Activated CD4-positive, alpha-beta T cell treated with anti-CD3 and anti-CD28 coated beads, Interleukin-2, amount 50 U/mL, for 4 hours (primary cell): ENCODE results near the gene DNAJC8.

Source experiments
- DNase-seq, 2 experiments: peaks; one replicate each; pipeline ENCODE4 v3.0.0-alpha.2; 2020

Gene DNAJC8, protein sequence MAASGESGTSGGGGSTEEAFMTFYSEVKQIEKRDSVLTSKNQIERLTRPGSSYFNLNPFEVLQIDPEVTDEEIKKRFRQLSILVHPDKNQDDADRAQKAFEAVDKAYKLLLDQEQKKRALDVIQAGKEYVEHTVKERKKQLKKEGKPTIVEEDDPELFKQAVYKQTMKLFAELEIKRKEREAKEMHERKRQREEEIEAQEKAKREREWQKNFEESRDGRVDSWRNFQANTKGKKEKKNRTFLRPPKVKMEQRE

GRCh38 chr1:28232558-28233263, at the start of gene DNAJC8:
DNAJC8 (minus strand) TSS chr1:28233029; CDS start chr1:28232998, 31 bp downstream.
- peak; percentile 95 to 96 for DNase-seq

GRCh38 chr1:28281608-28282425, 49.0 kb upstream of the DNAJC8 start:
- no peak for DNase-seq

- no peak for DNase-seq
Observed at GRCh38 chr1:28280977-28281381, 48.1 kb upstream of the DNAJC8 start.

DNA sequence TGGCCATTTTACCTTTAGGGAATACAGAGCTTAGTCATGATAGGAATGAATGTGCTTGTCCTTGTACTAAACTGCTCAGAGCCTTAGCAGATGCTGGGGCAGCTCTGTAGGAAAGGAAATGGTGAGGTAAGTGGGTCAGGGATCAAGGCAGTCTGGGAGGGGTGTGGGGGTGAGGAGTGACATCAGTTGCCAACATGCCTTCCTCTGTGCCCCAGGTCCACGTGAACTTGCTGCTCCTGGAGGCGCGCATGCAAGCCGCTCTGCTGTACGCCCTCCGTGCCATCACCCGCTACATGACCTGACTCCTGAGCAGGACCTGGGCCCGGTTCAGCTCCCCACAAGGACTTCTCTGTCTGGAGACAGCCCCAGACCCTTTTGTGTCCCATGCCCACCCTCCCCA, 47.7 kb upstream of the DNAJC8 start:
- no peak for DNase-seq

GRCh38 chr1:28279721-28280120, 46.9 kb upstream of the DNAJC8 start:
- DNase-seq: no peak

GRCh38 chr1:28278763-28279162, 45.9 kb upstream of the DNAJC8 start:
- DNase-seq: no peak

GRCh38 chr1:28273216-28273860, 40.5 kb upstream of the DNAJC8 start:
- no peak for DNase-seq

GRCh38 chr1:28272215-28272852, 39.5 kb upstream of the DNAJC8 start:
- no peak for DNase-seq

DNA sequence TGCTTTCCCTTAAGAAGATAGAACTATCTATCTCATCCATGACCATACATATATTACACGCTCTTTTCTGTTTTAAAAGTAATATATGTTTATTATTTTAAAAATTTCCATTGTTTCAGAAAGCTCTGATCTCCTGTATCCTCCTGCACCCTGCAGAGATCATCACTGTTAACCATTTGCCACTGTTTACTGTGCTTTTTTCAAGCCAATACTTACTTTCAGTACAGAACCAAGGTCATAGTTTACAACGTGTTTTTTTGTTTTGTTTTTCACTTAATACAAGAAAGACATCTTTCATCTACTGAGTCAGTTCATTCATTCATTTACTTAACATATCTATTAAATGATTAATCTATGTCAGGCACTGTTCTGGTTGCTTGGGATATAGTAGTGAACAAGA, 36.7 kb upstream of the DNAJC8 start:
- no peak for DNase-seq

- DNase-seq: no peak
Observed at GRCh38 chr1:28267633-28268032, 34.8 kb upstream of the DNAJC8 start.

- DNase-seq: no peak
Observed at GRCh38 chr1:28266920-28267322, 34.1 kb upstream of the DNAJC8 start.

DNA sequence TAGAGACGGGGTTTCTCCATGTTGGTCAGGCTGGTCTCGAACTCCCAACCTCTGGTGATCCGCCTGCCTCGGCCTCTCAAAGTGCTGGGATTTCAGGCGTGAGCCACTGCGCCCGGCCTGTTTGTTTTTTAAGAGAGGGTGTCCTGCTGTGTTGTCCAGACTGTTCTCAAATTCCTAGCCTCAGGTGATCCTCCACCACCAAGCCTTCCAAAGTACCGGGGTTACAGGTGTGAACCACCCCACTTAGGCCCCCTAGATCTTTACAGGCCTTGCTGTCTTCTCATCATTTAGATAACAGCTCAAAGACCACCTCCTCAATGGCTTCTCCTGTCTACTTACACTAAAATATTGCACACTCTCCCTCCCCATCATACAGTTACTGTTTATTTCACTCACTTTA, 32.7 kb upstream of the DNAJC8 start:
- DNase-seq: no peak

DNA sequence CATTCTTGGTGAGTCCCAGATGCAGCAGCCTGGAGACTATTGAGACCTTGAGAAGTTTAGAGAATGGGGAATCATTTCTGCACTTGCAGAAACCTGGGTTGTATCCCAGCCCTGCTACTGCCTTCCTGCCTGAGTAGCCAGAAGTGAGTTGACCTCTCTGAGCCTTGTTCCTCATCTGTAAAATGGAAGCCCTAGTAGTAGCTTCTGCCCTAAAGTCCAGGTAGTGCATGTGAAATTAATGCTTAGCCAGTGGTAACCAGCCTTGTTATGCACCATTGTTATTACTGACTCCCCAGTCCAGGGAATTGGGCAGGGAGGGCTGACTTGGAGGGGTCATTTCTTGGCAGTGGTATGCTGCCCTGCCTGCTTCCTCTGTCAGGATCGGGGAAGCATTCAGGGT, 32.1 kb upstream of the DNAJC8 start:
- no peak for DNase-seq

- DNase-seq: no peak
Observed at GRCh38 chr1:28260803-28261174, 28.0 kb upstream of the DNAJC8 start.

DNA sequence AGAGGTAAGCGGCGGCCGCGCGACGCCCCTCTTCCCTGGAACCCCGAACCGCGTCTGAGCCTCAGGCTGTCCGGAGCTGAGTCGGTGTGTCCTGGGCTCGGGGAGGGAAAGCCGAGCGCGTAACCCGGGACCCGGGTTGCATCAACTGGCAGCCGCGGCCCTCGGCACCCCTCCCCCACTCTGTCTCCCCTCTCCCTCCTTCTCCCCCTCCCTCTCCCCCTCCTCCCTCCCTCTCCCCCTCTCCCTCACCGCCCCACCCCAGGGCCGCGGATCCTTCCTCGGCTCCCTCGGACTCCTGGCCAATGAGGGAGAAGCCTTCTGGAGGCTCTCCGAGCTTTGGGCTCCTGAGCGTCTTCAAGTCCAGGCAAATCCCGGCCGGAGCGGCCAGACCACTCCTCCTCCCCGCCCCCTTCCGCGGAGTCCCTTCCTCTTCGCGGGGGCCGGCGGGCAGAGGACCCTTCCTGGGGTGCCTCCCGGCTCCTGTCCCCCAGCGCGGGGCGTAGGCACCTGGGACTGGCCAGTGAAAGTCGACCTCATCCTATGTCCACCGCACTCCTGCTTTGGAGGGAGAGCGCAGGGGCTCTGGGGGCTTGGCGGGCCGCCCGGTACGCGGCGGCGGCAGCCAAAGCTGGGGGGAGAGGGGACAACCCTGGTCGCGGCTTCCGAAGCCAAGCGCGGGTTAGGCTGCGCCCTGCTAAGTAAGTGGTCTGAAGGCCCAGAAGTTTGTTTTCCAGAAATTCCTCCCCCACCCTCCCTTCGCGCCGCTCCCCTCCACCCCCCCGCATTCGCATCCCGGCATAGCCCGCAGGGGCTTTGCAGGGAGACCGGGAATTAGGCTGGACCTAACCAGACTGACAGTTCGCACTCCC, 27.3 kb upstream of the DNAJC8 start:
- DNase-seq: peak in 1 of 2 experiments; percentile 27

- DNase-seq: peak; percentile 99 to 100
Observed at GRCh38 chr1:28259252-28259933, 26.6 kb upstream of the DNAJC8 start, which contains the start of gene SESN2. SESN2 (plus strand) TSS chr1:28259518; CDS start chr1:28259848, 330 bp downstream.

DNA sequence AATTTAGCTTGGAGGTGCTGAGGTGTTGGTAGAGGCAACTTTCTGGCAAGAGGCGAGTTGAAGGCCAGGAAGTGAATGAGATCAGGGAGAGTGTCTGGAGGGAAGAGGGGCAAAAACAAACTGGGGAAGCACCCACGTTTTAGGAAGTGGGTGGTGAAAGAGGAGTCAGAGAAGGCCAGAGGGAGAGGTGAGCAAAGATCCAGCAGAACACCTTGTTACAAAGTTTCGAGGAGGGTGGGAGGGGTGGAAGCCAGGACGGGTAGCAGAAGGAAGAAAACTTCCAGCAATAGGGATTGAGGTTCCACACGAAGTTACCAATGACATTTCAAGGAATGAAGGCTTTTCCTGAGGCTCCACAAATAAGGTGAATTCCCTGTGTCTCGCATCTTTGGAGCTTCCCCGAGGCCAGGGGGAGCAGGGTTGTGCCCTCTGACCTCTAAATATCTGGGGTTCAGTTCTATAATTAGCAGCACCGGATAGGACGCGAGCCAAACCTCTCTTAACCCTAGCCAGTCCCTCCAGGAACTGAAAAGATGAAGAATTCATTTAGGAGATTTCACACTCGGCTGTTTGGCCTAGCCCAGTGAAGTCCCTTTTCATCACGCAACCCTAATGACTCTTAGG, 25.9 kb upstream of the DNAJC8 start:
- DNase-seq: no peak

- DNase-seq: no peak
Observed at GRCh38 chr1:28257736-28258135, 24.9 kb upstream of the DNAJC8 start.

- no peak for DNase-seq
Observed at GRCh38 chr1:28256197-28256827, 23.5 kb upstream of the DNAJC8 start.

GRCh38 chr1:28249866-28250295, 17.1 kb upstream of the DNAJC8 start:
- DNase-seq: no peak
